Progenitor cell of endocrine pancreas (in vitro differentiated cells): ENCODE measurements around the gene SORCS2. TPM values are rescaled to one million over a fixed set of nuclear protein-coding genes. Genes with fewer than 3 reads are reported as not detected.

Source experiments
- DNase-seq: peaks from one replicate; pipeline ENCODE4 v3.0.0; 2021; ENCODE audit warnings: low spot score; ENCODE audit not compliant: unreplicated experiment
- H3K27ac Mint-ChIP-seq: 2 replicates; pipeline ENCODE4 v1.8.0; 2021; ENCODE audit warnings: mild to moderate bottlenecking, moderate library complexity, mixed read lengths
- H3K27me3 Mint-ChIP-seq: 2 replicates; pipeline ENCODE4 v1.8.0; 2021; ENCODE audit warnings: mixed read lengths
- H3K36me3 Mint-ChIP-seq: 2 replicates; pipeline ENCODE4 v1.8.0; 2022; ENCODE audit warnings: mixed read lengths; ENCODE audit not compliant: insufficient read depth
- H3K4me1 Mint-ChIP-seq: 2 replicates; pipeline ENCODE4 v1.8.0; 2021; ENCODE audit warnings: low read depth, mixed read lengths
- H3K4me3 Mint-ChIP-seq: 2 replicates; pipeline ENCODE4 v1.8.0; 2021; ENCODE audit warnings: low read depth, mild to moderate bottlenecking, moderate library complexity, mixed read lengths
- H3K9me3 Mint-ChIP-seq: 2 replicates; pipeline ENCODE4 v1.8.0; 2021; ENCODE audit warnings: low read depth, mixed read lengths
- total RNA-seq: library from RNA; stranded (reverse); gene quantifications from 2 replicates; pipeline ENCODE4 v1.2.1, GENCODE V29; 2021
- TF ChIP-seq, protein P1 (sequence below): fragments of 200-600 bp; sonication (generic); IDR thresholded peaks from one replicate; pipeline ENCODE4 v1.5.0; 2021; ENCODE audit warnings: antibody characterized with exemption, mild to moderate bottlenecking; ENCODE audit not compliant: unreplicated experiment

SORCS2 gene
- total RNA-seq, 1 donor from 2014 or later = 2.2 TPM

DNA sequence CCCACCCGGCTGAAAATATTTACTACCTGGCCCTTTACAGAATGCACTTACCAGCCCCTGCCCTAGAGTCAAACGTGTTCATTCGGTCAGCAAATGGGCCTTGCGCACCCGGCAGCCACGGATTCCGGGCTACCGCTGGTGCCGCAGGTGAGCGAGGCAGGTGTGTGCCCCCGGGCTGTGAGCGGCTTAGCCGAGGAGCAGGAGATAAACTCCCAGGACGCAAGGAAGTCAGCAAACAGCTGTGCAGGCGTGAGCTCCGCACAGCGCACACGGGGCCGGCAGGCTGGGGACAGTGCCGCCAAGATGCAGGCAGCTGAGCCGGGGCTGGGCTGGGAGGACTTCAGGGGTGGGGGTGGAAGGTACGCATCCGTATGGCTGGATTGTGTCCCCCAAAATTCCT is 453.6 kb downstream of the SORCS2 start:
- Mint-ChIP-seq H3K9me3 (peaks cover 6% of the 10 kb centered on the region), H3K4me1 (peaks cover 1% of the 10 kb centered on the region), H3K36me3 (no peaks in the 10 kb centered on the region), H3K4me3 (no peak overlapping the region), H3K27ac (no peak overlapping the region), H3K27me3 (peaks cover 18% of the 10 kb centered on the region)
- TF ChIP-seq, protein P1, sequence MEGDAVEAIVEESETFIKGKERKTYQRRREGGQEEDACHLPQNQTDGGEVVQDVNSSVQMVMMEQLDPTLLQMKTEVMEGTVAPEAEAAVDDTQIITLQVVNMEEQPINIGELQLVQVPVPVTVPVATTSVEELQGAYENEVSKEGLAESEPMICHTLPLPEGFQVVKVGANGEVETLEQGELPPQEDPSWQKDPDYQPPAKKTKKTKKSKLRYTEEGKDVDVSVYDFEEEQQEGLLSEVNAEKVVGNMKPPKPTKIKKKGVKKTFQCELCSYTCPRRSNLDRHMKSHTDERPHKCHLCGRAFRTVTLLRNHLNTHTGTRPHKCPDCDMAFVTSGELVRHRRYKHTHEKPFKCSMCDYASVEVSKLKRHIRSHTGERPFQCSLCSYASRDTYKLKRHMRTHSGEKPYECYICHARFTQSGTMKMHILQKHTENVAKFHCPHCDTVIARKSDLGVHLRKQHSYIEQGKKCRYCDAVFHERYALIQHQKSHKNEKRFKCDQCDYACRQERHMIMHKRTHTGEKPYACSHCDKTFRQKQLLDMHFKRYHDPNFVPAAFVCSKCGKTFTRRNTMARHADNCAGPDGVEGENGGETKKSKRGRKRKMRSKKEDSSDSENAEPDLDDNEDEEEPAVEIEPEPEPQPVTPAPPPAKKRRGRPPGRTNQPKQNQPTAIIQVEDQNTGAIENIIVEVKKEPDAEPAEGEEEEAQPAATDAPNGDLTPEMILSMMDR = no peak
- DNase-seq = no peak

DNA sequence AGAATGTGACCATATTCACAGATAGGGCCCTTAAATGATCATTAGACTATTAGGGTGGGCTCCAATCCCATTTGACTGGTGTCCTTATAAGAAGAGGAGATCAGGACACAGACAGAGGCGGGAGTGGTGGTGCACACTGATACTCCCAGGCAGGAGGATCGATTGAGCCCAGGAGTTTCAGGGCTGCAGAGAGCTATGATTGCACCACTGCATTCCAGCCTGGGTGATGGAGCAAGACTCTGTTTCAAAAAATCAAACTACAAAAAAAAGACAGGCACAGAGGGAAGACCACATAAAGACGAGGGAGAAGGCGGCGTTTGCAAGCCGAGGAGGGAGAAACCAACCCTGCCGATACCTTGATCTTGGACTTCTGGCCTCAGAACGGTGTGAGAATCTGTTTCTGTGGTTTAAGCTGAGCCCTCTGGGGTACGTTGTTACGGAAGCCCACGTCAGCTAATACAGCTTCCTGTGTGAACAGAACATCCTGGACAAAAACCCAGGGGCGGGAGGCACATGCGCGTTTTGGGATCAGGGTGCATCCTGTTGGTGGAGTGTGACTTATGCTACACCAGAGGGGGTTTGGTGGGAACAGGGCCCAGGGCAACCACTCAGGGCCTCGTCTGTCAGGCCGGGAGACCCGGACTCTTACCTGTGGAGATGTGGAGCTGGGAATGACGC is 454.2 kb downstream of the SORCS2 start:
- H3K36me3 Mint-ChIP-seq = no peaks in the 10 kb centered on the region
- H3K9me3 Mint-ChIP-seq = peaks cover 6% of the 10 kb centered on the region
- H3K27ac Mint-ChIP-seq = no peak overlapping the region
- H3K27me3 Mint-ChIP-seq = peaks cover 13% of the 10 kb centered on the region
- H3K4me1 Mint-ChIP-seq = peaks cover 2% of the 10 kb centered on the region
- TF ChIP-seq, protein P1 = no peak
- H3K4me3 Mint-ChIP-seq = no peak overlapping the region
- no peak for DNase-seq

DNA sequence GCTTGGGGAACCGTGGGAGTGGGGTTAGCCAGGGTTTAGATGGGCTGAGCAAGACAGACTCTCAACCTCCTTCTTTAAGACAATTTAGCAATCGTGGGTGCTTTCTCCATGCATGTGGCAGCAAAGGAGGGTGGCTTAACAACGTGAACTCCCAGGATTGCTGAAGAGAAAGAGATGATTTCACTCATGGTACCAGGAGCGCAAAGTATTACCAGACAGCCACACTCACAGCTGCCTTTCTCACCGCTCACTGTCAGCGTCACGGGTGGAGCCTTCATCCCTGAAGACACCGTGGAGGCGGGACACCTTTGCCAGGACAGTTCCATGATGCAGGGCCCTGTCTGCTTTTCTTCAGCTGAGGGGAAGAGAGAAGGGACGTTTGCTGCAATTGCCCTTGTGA is 454.8 kb downstream of the SORCS2 start:
- Mint-ChIP-seq H3K36me3 (no peaks in the 10 kb centered on the region), H3K4me3 (no peak overlapping the region), H3K27me3 (peaks cover 13% of the 10 kb centered on the region), H3K27ac (no peak overlapping the region), H3K9me3 (peaks cover 6% of the 10 kb centered on the region), H3K4me1 (peaks cover 2% of the 10 kb centered on the region)
- TF ChIP-seq, protein P1 = no peak
- no peak for DNase-seq

DNA sequence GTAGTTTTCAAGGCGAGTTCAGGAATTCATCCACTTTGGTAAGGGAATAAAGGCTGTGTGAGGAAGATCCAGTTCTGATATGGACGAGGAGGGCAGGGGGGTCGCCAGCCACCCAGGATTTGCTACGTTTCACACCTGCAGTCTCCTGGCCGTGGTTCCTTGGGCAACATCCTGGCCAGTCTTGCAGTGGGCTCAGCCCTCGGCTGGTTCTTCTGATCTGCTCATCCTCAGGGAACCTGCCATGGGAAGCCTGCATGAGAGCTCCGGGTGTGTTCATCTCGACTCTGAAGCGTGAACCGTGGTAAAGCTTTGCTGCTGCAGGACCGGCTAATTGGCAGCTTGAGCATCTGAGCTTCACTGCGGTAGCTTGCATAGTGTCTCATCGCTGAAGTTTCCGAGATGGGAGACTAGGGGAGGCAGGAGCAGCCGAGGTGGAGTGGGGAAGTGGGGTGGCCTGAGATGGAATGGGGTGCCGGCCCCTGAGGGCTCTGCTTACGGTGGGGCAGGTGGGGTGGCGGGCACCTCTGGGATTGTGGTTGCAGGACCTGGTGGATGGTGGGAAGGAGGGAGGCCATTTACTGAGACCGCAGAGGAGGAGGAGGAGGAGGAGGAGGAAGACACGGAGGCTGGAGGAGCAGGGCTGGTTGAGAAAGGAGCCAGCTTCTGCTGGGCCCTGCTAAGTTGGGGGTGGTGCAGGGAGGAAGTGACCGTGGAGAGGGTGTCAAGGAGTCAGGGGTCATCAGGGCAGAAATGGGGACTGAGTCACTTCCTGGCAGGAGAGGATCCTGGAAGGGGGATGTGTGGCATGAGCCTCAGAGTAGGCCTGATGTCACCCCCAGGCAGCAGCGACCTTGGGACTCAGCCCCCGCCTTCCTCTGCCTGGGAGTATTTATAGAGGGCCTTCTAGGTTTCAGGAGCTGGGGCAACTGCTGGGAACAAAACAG is 455.5 kb downstream of the SORCS2 start:
- H3K36me3 Mint-ChIP-seq = no peaks in the 10 kb centered on the region
- H3K27ac Mint-ChIP-seq = no peak overlapping the region
- no peak overlapping the region for H3K4me3 Mint-ChIP-seq

More for the DNA sequence above, 455.5 kb downstream of the SORCS2 start:
- DNase-seq = no peak
- Mint-ChIP-seq H3K27me3 (peaks cover 13% of the 10 kb centered on the region), H3K9me3 (peaks cover 6% of the 10 kb centered on the region), H3K4me1 (peaks cover 2% of the 10 kb centered on the region)
- TF ChIP-seq, protein P1 = no peak
